GM19395 (cell line): ENCODE data around the gene EEF1A1.
"Not testable (repeated sequence)": the region's sequence is repeated elsewhere in the genome, so short reads cannot be mapped to it uniquely, and the experiment has no call there.

Source experiments
- ATAC-seq: cut with Tn5 transposase; IDR thresholded peaks from one replicate; pipeline ENCODE4 v1.9.1; 2021; ENCODE audit warnings: mild to moderate bottlenecking, moderate library complexity; ENCODE audit not compliant: unreplicated experiment

EEF1A1 gene

DNA sequence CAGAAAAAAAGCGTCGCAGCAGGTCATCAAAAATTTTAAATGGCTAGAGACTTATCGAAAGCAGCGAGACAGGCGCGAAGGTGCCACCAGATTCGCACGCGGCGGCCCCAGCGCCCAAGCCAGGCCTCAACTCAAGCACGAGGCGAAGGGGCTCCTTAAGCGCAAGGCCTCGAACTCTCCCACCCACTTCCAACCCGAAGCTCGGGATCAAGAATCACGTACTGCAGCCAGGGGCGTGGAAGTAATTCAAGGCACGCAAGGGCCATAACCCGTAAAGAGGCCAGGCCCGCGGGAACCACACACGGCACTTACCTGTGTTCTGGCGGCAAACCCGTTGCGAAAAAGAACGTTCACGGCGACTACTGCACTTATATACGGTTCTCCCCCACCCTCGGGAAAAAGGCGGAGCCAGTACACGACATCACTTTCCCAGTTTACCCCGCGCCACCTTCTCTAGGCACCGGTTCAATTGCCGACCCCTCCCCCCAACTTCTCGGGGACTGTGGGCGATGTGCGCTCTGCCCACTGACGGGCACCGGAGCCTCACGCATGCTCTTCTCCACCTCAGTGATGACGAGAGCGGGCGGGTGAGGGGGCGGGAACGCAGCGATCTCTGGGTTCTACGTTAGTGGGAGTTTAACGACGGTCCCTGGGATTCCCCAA is at the start of gene EEF1A1:
EEF1A1 (minus strand) TSS at position 345 of the 663 bp plus-strand sequence. CDS start 1,006 bp downstream, outside the sequence.
- ATAC-seq: peak; percentile 65

DNA sequence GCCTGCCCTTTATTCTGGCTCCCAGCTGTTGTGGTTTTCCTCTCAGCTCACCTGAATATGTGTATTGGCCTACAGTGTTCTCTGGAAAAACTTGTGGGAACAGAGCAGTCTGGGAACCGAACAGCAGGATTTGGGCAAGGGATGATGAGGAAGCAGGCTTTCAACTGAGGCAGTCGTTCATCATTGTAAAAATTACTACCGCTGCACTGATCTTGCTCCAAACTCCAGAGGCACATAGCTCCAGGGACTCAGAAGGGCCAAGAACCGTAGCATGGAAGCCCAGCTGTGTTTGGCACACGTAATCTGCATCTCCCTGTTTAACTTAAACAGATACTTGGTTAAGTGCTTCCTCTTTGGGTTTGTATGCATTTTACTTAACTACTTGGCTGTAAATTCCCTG is 48.3 kb upstream of the EEF1A1 start:
- ATAC-seq: no peak

DNA sequence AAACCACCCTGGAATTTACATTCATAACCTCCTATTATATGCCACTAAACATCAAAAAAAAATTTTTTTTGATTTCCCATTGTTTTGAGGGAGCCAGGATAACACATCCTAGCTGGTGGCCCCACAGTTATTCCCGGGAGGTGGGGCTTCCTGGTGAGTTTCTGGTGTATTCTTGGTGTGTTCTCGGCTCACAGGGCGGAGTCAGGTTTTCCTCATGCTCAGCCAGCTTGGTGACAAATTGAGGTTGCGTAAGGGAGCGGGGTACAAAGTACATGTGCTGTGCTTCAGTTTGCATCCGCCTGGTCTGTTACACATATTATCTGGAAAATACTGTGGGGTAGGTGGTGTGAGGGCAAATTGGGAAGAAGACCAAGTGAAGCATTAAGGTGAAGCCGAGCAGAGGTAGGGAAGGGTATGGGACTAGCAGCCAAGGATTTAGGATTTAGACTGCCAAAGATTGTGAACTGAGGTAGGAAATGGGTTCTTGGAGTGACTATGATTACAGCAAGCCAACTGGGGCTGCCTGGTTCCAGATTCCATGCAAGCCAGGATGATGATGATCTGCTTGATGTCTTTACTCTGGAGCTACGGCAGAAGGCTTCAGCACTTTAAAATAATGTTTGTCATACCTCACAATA is 46.2 kb upstream of the EEF1A1 start:
- no peak for ATAC-seq

DNA sequence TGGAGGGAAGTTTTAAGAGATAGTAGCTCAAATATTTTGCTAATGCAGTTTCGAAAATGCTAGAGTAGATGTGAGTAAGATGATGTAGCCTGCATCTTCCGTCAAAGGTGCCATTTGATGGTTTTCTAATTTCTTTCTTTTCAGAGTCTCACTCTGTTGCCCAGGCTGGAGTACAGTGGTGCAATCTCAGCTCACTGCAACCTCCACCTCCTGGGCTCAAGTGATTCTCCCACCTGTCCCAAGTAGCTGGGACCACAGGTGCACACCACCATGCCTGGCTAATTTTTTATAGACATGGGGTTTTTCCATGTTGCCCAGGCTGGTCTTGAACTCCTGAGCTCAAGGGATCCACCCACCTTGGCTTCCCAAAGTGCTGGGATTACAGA is 45.6 kb upstream of the EEF1A1 start:
- ATAC-seq: not testable (repeated sequence)

DNA sequence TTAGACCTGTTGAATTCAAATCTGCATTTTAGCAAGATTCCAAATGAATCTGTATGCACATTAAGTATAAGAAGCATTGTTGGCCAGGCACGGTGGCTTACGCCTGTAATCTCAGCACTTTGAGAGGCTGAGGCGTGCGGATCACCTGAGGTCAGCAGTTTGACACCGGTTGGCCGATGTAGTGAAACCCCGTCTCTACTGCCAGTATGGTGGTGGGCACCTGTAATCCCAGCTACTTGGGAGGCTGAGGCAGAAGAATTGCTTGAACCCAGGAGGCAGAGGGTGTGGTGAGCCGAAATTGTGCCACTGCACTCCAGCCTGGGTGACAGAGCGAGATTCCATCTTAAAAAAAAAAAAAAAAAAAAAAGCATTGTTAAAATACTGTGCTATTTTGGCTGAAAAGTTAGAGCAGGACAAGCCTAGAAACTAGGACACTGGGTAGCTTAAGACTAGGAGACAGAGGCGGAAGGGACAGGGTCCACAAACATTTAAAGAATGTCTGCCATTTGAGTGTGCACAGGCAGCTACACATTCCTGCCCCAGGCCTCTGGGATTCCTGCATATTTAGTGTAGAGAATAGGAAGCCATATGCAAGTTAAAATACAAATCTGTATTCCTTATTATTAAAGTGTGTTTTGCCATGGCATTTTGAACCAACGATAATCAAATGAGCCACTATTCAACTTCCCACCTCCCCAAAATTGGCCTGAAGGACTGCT is 45.1 kb upstream of the EEF1A1 start:
- no peak for ATAC-seq

DNA sequence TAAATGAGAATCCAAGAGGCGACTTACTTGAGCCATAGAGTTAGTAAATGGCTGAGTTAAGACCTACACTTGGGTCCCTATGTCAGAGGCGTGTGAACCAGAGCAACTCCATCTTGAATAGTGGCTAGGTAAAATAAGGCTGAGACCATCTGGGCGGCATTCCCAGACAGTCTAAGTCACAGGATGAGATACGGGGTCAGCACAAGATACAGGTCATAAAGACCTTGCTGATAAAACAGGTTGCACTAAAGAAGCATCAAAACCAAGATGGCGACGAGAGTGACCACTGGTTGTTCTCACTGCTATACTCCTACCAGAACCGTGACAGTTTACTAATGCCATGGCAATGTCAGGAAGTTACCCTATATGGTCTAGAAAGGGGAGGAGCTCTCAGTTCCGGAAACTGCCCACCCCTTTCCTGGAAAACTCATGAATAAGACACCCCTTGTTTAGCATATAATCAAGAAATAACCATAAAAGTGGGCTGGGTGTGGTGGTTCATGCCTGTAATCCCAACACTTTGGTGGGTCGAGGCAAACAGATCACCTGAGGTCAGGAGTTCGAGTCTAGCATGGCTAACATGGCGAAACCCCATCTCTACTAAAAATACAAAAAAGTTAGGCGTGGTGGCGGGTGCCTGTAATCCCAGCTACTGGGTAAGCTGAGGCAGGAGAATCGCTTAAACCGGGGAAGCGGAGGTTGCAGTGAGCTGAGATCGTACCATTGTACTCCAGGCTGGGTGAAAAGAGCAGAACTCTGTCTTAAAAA is 43.9 kb upstream of the EEF1A1 start:
- ATAC-seq: no peak

DNA sequence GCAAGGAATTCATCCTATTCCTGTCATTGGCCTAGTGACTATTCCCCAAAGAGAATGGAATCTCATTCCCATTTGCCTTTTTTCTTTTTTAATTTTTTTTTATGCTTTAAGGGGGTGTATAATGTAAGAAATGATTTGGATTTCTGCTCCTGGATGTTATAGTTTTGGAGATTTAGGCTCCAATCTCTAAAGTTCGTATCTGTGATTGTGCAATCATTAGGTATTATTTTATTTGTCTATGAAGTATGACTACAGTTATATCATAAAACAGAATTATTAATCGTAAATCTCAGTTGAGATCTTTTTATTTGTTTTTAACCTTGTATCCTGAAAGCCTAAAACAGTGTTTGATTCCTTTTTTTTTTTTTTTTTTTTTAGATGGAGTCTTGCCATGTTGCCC is 41.7 kb upstream of the EEF1A1 start:
- no peak for ATAC-seq

DNA sequence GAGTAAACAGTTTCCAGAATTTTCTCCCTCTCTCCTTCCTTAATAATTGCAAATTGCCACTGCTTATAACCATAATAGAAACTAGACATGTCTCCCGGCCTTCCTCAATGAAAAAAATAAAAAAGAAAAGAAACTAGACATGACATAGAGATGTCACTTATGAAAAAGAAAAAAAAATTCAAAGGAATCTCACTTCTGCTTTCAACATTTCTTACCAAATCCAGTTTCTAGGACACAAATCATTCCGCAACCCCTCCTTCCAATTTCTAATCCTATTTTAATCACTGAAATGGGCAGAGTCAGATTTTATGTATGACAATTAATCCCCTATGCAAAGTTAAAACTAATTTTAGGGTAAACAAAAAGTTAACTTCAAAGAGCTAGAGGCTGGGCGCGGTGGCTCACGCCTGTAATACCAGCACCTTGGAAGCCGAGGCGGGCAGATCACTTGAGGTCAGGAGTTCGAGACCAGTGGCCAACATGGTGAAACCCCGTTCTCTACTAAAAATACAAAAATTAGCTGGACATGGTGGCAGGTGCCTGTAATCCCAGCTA is 40.1 kb upstream of the EEF1A1 start:
- ATAC-seq: peak; percentile 74

DNA sequence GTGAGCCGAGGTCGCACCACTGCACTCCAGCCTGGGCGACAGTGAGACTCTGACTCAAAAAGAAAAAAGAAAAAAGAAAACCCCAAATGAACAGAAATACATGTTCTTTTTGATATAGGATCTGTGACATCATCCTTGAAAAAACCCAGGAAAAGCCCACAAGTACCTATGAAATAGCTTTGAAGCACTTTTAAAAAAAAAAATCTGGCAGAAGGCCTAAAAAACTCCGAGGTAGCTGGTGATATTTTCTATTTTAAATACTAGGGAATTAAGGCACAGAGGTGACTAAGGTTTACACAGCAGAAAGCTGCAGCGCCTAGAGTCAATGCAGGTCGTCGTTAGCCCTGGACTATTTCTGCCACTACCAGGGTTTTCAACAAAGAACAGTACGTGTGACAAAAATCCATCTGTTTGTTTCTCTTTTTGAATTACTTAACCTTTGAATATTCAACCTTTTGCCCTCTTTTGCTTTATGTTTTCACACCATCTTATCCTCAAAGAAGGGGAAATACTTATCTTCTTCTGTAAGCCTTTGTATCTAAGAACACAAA is 39.4 kb upstream of the EEF1A1 start:
- ATAC-seq: peak; percentile 43

DNA sequence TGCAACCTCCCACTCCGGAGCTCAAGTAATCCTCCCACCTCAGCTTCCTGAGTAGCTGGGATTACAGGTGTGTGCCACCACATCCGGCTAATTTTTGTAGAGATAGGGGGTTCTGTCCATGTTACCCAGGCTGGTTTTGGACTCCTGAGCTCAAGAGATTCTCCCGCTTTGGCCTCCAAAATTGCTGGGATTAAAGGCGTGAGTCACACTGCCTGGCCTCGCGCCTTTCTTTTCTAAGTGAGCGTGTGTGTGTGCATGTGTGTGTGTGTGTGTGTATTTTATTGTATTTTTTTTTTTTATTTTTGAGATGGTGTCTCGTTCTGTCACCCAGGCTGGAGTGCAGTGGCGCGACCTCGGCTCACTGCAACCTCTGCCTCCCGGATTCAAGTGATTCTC is 38.6 kb upstream of the EEF1A1 start:
- ATAC-seq: not testable (repeated sequence)

DNA sequence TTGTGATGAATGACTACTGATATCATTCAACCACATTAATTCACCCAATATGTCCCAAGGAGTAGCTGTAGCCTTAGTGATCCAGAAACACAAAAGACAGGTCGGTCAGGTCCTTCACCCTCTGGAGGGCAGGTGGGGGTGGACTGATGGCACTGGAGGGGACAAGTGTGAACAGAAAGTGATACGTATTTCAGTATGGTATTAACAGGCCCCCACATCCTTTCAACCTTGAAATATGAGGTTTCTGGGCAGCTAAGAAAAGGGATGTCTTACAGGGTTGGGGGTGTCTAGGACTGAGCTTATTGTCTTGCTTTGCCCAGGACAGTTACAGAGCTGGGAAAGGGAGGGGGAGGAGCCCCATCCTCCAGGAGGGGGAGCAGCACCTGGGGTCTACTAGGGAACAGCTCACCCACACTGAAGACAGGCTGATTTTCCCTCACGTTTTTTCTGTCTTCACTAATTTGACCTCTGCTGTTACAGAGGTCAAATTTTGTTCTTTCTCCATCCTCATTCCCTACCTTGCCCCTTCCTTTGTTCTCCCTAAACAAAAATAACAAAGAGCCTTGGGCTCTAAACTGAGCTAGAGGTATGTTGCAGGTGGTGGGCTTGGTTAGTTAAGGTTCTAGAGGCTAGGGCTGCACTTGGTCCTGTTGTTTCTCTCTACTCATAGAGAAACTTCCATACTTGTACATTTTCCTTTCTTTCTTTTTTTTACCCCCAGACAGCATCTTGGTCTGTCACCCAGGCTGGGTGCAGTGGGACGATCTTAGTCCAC is 38.0 kb upstream of the EEF1A1 start:
- peak; percentile 60 for ATAC-seq

DNA sequence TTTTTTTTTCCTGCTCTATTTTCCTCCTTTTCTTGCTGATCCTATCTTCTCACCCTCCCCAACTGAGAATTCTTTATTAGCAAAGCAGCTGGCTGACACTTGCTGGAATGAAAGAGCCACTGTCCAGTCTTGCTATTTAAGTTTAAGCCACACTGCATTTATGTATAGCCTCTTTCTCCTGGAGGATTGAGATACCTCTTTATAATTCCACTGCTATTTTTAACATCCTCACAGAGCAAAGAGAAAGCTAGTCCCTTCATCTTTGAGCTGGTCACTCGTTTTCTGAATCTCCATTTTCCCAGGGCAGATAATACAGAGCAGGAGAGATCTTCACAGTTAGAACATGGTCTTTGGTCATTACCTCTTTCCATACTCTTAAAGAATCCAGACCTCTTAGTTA is 36.0 kb upstream of the EEF1A1 start:
- ATAC-seq: no peak

DNA sequence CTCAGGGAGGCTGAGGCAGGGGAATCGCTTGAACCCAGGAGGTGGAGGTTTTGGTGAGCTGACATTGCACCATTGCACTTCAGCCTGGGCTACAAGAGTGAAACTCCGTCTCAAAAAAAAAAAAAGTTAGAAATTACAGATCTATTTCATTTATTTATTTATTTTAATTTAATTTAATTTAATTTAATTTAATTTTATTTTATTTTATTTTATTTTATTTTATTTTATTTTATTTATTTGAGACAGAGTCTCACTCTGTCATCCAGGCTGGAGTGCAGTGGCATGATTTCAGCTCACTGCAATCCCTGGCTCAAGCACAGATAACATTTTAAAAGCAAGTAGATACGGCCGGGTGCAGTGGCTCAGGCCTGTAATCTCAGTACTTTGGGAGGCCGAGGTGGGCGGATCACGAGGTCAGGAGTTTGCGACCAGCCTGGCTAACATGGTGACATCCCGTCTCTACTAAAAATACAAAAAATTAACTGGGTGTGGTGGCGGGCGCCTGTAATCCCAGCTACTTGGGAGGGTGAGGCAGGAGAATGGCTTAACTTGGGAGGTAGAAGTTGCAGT is 34.6 kb upstream of the EEF1A1 start:
- ATAC-seq: not testable (repeated sequence)

DNA sequence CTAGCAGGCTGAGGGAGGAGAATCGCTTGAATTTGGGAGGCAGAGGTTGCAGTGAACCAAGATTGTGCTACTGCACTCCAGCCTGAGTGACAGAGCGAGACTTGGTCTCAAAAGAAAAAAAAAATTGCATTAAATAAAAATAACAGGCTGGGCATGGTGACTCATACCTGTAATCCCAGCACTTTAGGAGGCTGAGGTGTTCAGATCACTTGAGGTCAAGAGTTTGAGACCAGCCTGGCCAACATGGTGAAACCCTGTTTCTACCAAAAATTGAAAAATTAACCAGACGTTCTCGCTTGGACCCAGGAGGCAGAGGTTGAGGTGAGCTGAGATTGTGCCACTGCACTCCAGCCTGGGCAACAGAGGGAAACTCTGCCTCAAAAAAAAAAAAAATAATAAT is 30.3 kb upstream of the EEF1A1 start:
- ATAC-seq: not testable (repeated sequence)

DNA sequence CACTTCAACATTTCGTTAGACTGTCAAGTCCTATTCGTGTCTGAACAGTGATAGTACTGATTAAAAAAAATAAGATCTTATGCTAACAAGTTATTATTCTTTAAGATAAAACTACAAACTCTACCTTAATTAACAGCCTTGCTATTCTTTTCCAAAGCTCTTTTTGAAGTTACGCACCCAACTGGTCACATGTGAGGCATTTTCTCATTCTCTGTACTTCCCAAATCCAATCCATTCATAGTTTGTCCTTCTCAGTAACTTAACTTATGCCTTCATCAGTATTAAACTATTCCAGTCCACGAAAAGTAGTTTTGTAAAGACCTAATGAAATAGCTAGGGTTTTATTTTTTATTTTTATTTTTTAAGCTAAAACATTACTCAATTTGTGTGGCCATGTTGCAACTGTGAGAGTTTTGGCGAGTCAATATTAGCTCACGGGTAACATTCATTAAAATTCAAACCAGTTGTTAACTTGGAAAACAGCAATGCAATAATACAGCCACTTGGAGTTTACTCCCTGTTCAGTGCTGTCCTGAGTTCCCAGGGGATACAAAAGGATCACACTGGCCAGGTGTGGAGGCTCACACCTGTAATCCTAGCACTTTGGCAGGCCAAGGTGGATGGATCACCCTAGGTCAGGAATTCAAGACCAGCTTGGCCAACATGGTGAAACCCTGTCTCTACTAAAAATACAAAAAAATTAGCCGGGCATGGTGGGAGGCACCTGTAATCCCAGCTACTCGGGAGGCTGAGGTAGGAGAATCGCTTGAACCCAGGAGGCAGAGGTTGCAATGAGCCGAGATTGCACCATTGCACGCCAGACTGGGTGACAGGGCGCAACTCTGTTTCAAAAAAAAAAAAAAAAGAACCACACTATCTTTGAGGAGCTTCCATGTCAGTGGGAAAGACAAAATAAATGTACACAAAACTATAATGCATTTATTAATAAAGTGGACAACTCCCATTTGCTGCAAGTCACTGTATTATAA is 27.9 kb upstream of the EEF1A1 start:
- no peak for ATAC-seq

DNA sequence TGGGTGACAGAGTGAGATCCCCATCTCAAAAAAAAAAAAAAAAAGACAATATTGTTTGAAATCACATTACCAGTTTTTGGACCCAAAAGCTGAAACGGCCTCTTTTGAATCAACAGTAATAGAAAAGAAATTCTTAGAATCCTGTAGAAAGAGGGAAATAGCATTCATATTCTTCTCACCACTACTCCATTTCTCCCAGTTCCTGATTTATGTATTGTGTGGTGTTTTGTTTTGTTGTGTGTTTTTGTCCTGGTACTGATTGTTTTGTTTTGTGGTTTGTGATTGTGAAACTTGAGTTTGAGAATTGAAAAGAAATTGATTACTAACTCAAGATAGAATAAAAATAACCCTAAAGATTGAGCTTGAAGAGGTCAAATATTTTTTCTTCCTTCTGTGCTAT is 26.2 kb upstream of the EEF1A1 start:
- no peak for ATAC-seq

DNA sequence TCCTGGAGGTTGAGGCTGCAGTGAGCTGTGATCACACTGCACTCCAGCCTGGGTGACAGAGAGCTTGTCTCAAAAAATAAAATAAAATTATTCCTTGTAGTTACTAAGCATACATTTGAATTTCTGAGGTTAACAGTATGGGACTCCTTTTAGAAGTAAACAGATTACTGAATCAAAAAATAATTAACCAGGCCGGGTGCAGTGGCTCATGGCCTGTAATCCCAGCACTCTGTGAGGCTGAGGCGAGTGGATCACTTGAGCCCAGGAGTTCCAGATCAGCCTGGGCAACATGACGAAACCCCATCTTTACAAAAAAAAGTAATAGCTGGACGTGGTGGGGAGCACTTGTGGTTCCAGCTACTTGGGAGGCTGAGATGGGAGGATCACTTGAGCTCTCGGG is 22.1 kb upstream of the EEF1A1 start:
- no peak for ATAC-seq

DNA sequence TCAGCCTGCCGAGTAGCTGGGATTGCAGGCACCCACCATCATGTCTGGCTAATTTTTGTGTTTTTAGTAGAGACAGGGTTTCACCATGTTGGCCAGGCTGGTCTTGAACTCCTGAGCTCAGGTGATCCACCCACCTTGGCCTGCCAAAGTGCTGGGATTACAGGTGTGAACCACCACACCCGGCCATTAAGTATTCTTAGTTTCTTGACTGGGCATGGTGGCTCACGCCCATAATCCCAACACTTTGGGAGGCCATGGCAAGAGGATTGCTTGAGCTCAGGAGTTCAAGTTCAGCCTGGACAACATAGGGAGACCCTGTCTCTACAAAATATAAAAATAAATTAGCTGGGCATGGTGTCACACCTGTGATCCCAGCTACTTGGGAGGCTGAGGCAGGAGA is 21.6 kb upstream of the EEF1A1 start:
- ATAC-seq: not testable (repeated sequence)
